Astrocyte (in vitro differentiated cells and primary cell): ENCODE data around the gene COL2A1. TPM values are rescaled to one million over a fixed set of nuclear protein-coding genes. Genes with fewer than 3 reads are reported as not detected.

Source experiments
- DNase-seq: peaks from one replicate; pipeline ENCODE4 v3.0.0-alpha.2; 2010; ENCODE audit warnings: low read depth
- FAIRE-seq: peaks from 2 replicates; lab custom pipeline; 2011; peaks lifted over from hg19 to GRCh38; lab: Jason Lieb, UNC
- H2AFZ ChIP-seq: 2 replicates; pipeline ENCODE4 v1.6.0; 2012; ENCODE audit warnings: low read depth, low read length, inconsistent platforms
- H3K27ac ChIP-seq: 2 replicates; pipeline ENCODE4 v1.5.1; 2011; ENCODE audit warnings: low read depth, low read length, inconsistent platforms
- H3K27me3 ChIP-seq: 2 replicates; pipeline ENCODE4 v1.6.0; 2011; ENCODE audit warnings: low read length, inconsistent platforms; ENCODE audit not compliant: insufficient read depth
- H3K36me3 ChIP-seq: 2 replicates; pipeline ENCODE4 v1.5.1; 2011; ENCODE audit warnings: low read length, inconsistent platforms; ENCODE audit not compliant: insufficient read depth
- H3K4me1 ChIP-seq: 2 replicates; pipeline ENCODE4 v1.5.1; 2011; ENCODE audit warnings: low read length, inconsistent platforms; ENCODE audit not compliant: insufficient read depth
- H3K4me2 ChIP-seq: 2 replicates; pipeline ENCODE4 v1.6.0; 2012; ENCODE audit warnings: low read length, inconsistent platforms
- H3K4me3 ChIP-seq: 2 replicates; pipeline ENCODE4 v1.5.1; 2011; ENCODE audit warnings: low read depth, mild to moderate bottlenecking, low read length, inconsistent platforms; ENCODE audit not compliant: insufficient read depth
- H3K79me2 ChIP-seq: 2 replicates; pipeline ENCODE4 v1.6.0; 2012; ENCODE audit warnings: mild to moderate bottlenecking, low read length, inconsistent platforms; ENCODE audit not compliant: insufficient read depth
- H3K9ac ChIP-seq: 2 replicates; pipeline ENCODE4 v1.6.0; 2012; ENCODE audit warnings: mild to moderate bottlenecking, low read length, inconsistent platforms
- H3K9me3 ChIP-seq: 2 replicates; pipeline ENCODE4 v1.5.1; 2012; ENCODE audit warnings: low read depth, mild to moderate bottlenecking, low read length, inconsistent platforms; ENCODE audit not compliant: insufficient read depth
- H4K20me1 ChIP-seq: 2 replicates; pipeline ENCODE4 v1.6.0; 2012; ENCODE audit warnings: low read length, inconsistent platforms; ENCODE audit not compliant: insufficient read depth
- H3K27ac Mint-ChIP-seq: one replicate; pipeline ENCODE4 v1.8.0; 2021; ENCODE audit warnings: mild to moderate bottlenecking, mixed read lengths; ENCODE audit not compliant: unreplicated experiment
- H3K27me3 Mint-ChIP-seq: one replicate; pipeline ENCODE4 v1.8.0; 2021; ENCODE audit warnings: low read depth, mixed read lengths; ENCODE audit not compliant: unreplicated experiment
- H3K36me3 Mint-ChIP-seq: one replicate; pipeline ENCODE4 v1.8.0; 2021; ENCODE audit warnings: low read depth, mixed read lengths; ENCODE audit not compliant: unreplicated experiment
- H3K4me1 Mint-ChIP-seq: one replicate; pipeline ENCODE4 v1.8.0; 2021; ENCODE audit warnings: low read depth, mixed read lengths; ENCODE audit not compliant: unreplicated experiment
- H3K4me3 Mint-ChIP-seq: one replicate; pipeline ENCODE4 v1.8.0; 2021; ENCODE audit warnings: mild to moderate bottlenecking, moderate library complexity, mixed read lengths; ENCODE audit not compliant: unreplicated experiment
- H3K9me3 Mint-ChIP-seq: one replicate; pipeline ENCODE4 v1.8.0; 2021; ENCODE audit warnings: mild to moderate bottlenecking, mixed read lengths; ENCODE audit not compliant: unreplicated experiment
- CTCF ChIP-seq: IDR thresholded peaks from 2 replicates; pipeline ENCODE4 v1.5.1; 2011; ENCODE audit warnings: low read depth, mild to moderate bottlenecking, inconsistent platforms, low read length, moderate library complexity; ENCODE audit not compliant: insufficient read depth
- EZH2 ChIP-seq: IDR thresholded peaks from 2 replicates; pipeline ENCODE4 v1.6.1; 2012; ENCODE audit warnings: mild to moderate bottlenecking, low read length, inconsistent platforms; ENCODE audit not compliant: insufficient read depth
- total RNA-seq: library from RNA; stranded (reverse); gene quantifications from 2 replicates; pipeline ENCODE4 v1.2.1, GENCODE V29; 2021

The COL2A1 gene
- total RNA-seq, 1 donor from 2014 or later, result 20.3 TPM

GRCh38 chr12:47986832-47987231 is 17.4 kb downstream of the COL2A1 start:
- H3K27me3 ChIP-seq, result peaks cover 3% of the 10 kb centered on the region
- no peak overlapping the region for H3K27ac ChIP-seq
- H3K9me3 Mint-ChIP-seq, result no peaks in the 10 kb centered on the region
- H3K9me3 ChIP-seq, result no peaks in the 10 kb centered on the region
- TF ChIP-seq CTCF (no peak), EZH2 (no peak)
- H2AFZ ChIP-seq, result no peak overlapping the region
- H3K4me1 ChIP-seq, result no peaks in the 10 kb centered on the region
- H3K9ac ChIP-seq, result no peak overlapping the region
- H3K79me2 ChIP-seq, result no peaks in the 10 kb centered on the region
- H3K27me3 Mint-ChIP-seq, result peaks cover 16% of the 10 kb centered on the region
- no peaks in the 10 kb centered on the region for H3K36me3 ChIP-seq
- peaks cover 4% of the 10 kb centered on the region for H3K36me3 Mint-ChIP-seq
- H3K4me3 ChIP-seq, result no peak overlapping the region
- no peak overlapping the region for H3K4me2 ChIP-seq
- FAIRE-seq (no peak), DNase-seq (no peak)
- H4K20me1 ChIP-seq, result no peaks in the 10 kb centered on the region
- H3K4me3 Mint-ChIP-seq, result no peak overlapping the region
- peaks cover 13% of the 10 kb centered on the region for H3K4me1 Mint-ChIP-seq
- H3K27ac Mint-ChIP-seq, result no peak overlapping the region

- no peak overlapping the region for H3K4me2 ChIP-seq
- TF ChIP-seq CTCF (no peak), EZH2 (no peak)
- no peak overlapping the region for H3K9ac ChIP-seq
- no peak for FAIRE-seq
- H3K27me3 Mint-ChIP-seq, result peaks cover 16% of the 10 kb centered on the region
- no peak overlapping the region for H3K4me3 Mint-ChIP-seq
- no peak for DNase-seq
- H4K20me1 ChIP-seq, result no peaks in the 10 kb centered on the region
- H3K36me3 Mint-ChIP-seq, result peaks cover 4% of the 10 kb centered on the region
- no peak overlapping the region for H3K27ac ChIP-seq
- no peaks in the 10 kb centered on the region for H3K36me3 ChIP-seq
- H3K27me3 ChIP-seq, result no peaks in the 10 kb centered on the region
- no peaks in the 10 kb centered on the region for H3K9me3 ChIP-seq
- no peaks in the 10 kb centered on the region for H3K4me1 ChIP-seq
- no peaks in the 10 kb centered on the region for H3K9me3 Mint-ChIP-seq
- no peak overlapping the region for H2AFZ ChIP-seq
- H3K4me3 ChIP-seq, result no peak overlapping the region
- H3K79me2 ChIP-seq, result no peaks in the 10 kb centered on the region
- no peak overlapping the region for H3K27ac Mint-ChIP-seq
- peaks cover 13% of the 10 kb centered on the region for H3K4me1 Mint-ChIP-seq
These were observed 18.0 kb downstream of the COL2A1 start for GRCh38 chr12:47986291-47986660.

- Histone ChIP-seq H3K79me2 (no peaks in the 10 kb centered on the region), H3K4me2 (no peak overlapping the region), H3K4me1 (no peaks in the 10 kb centered on the region), H3K36me3 (no peaks in the 10 kb centered on the region), H3K27ac (no peak overlapping the region), H3K9me3 (no peaks in the 10 kb centered on the region), H2AFZ (no peak overlapping the region), H4K20me1 (no peaks in the 10 kb centered on the region), H3K9ac (no peak overlapping the region), H3K27me3 (no peaks in the 10 kb centered on the region), H3K4me3 (no peak overlapping the region)
- Mint-ChIP-seq H3K27me3 (peaks cover 17% of the 10 kb centered on the region), H3K4me1 (peaks cover 13% of the 10 kb centered on the region), H3K27ac (no peak overlapping the region), H3K36me3 (peaks cover 4% of the 10 kb centered on the region), H3K4me3 (no peak overlapping the region), H3K9me3 (no peaks in the 10 kb centered on the region)
- no peak for FAIRE-seq
- TF ChIP-seq CTCF (no peak), EZH2 (no peak)
- no peak for DNase-seq
These were observed 18.5 kb downstream of the COL2A1 start for GRCh38 chr12:47985596-47986290.
